ENCODE measurements around the gene TGFBI. TPM values are rescaled to one million over a fixed set of nuclear protein-coding genes. Genes with fewer than 3 reads are reported as not detected.

TGFBI gene
- total and polyA plus RNA-seq, 2 experiments from 2014 or later, result 2.9 to 10.2 TPM

DNA sequence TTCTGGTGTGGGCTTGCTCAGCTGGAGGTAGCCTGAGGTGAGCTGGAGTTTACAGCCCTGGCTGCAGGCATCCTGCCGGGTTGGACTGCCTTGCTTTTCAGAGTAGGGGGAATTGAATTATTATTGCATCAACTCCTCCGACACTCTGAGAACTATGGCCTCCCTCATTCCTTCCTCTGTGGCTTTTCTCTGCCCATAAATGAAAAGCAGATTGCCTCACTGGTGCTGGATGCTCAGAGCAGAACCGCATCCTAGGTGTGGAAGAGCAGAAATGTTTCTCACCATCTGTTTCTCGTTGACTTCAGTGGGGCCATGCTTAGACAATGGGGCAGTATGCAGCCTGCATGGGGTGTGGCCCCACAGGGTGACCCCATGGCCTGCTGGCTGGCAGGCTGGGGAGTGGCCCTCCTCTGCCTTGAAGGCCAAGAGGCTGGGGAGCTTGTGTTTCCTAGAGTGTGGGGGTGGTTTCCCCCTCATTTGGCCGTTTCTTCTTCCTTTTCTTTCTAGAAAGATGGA is 27.3 kb upstream of the TGFBI start:
- peak in 1 of 2 donors; percentile 77 for DNase-seq (ENCODE audit: low read depth in 1 of 2, low spot score in 1 of 2)
- no peak overlapping the region for H3K27ac ChIP-seq
- no peaks in the 10 kb centered on the region for H3K9me3 ChIP-seq (ENCODE audit: low read depth)
- no peaks in the 10 kb centered on the region for H3K4me1 ChIP-seq (ENCODE audit: low read depth)
- no peaks in the 10 kb centered on the region for H3K36me3 ChIP-seq
- H3K27me3 ChIP-seq, result no peaks in the 10 kb centered on the region
- TF ChIP-seq, protein P1, sequence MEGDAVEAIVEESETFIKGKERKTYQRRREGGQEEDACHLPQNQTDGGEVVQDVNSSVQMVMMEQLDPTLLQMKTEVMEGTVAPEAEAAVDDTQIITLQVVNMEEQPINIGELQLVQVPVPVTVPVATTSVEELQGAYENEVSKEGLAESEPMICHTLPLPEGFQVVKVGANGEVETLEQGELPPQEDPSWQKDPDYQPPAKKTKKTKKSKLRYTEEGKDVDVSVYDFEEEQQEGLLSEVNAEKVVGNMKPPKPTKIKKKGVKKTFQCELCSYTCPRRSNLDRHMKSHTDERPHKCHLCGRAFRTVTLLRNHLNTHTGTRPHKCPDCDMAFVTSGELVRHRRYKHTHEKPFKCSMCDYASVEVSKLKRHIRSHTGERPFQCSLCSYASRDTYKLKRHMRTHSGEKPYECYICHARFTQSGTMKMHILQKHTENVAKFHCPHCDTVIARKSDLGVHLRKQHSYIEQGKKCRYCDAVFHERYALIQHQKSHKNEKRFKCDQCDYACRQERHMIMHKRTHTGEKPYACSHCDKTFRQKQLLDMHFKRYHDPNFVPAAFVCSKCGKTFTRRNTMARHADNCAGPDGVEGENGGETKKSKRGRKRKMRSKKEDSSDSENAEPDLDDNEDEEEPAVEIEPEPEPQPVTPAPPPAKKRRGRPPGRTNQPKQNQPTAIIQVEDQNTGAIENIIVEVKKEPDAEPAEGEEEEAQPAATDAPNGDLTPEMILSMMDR (IDR thresholded peaks at IDR 0.05; ENCODE audit: low read depth, low read length), result no peak
- H3K4me3 ChIP-seq, result no peak overlapping the region

DNA sequence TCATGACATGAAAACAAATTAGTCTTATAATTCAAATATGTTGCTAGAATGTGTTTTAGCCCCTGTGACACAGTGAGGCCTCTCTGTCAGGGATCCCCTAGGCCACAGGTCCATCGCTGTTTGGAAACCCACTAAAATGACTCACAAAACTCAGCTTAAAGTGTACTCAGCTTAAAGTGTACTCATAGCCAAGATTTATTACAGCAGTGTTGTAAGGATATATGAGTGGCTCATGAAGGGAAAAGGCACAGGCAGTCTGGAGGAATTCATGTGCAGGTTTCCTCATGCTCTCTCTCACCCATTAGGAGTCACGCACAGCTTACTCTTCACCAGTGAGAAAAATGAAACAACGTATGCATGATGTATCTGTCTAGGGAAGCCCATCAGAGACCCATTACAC is 24.4 kb upstream of the TGFBI start:
- DNase-seq (ENCODE audit: low read depth in 1 of 2, low spot score in 1 of 2), result no peak
- Histone ChIP-seq H3K27me3 (no peaks in the 10 kb centered on the region), H3K36me3 (no peaks in the 10 kb centered on the region), H3K27ac (no peak overlapping the region), H3K4me3 (no peak overlapping the region), H3K4me1 (ENCODE audit: low read depth) (no peaks in the 10 kb centered on the region), H3K9me3 (ENCODE audit: low read depth) (no peaks in the 10 kb centered on the region)
- TF ChIP-seq, protein P1 (IDR thresholded peaks at IDR 0.05; ENCODE audit: low read depth, low read length), result no peak

DNA sequence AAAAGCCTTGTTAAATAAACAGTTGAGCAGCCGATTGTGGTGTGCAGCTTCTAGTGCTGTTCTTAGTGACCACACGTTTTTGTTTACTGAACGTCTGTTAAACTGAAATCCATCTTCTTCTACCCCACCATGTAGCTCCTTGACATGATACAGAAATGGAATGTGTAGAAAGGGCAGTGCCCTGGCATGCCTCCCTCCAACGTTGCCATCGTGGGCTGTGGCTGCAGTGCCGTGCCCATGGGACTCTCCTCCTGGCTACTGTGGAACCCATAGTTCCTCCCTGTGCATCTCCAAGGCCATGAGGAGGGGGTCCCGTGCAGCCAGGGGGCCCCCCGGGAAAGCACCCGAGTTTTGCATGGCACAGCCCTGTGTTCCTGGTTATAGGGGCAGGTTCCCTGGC is 23.3 kb upstream of the TGFBI start:
- Histone ChIP-seq H3K4me3 (no peak overlapping the region), H3K27me3 (no peaks in the 10 kb centered on the region), H3K4me1 (ENCODE audit: low read depth) (no peaks in the 10 kb centered on the region), H3K9me3 (ENCODE audit: low read depth) (no peaks in the 10 kb centered on the region), H3K27ac (no peak overlapping the region), H3K36me3 (no peaks in the 10 kb centered on the region)
- TF ChIP-seq, protein P1 (IDR thresholded peaks at IDR 0.05; ENCODE audit: low read depth, low read length), result no peak
- no peak for DNase-seq (ENCODE audit: low read depth in 1 of 2, low spot score in 1 of 2)

DNA sequence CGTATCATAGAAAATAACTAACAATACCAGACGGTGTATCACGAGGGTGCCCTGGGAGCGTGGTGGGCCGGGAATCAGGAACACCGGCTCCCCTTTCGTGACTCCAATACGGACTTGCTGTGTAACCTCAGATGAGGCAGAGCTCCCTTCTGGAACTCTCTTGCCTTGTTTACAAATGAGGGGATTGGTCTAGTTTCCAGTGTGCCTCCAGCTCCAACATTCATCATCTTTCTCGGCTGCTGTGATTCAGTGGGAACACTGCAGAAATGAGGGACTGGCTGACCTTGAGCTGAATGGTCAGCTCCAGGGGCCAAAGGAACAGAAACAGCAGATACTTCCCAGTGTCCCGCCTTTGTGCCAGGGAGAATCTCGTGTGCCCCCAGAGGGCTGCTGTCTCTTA is 22.6 kb upstream of the TGFBI start:
- TF ChIP-seq, protein P1 (IDR thresholded peaks at IDR 0.05; ENCODE audit: low read depth, low read length), result no peak

DNA sequence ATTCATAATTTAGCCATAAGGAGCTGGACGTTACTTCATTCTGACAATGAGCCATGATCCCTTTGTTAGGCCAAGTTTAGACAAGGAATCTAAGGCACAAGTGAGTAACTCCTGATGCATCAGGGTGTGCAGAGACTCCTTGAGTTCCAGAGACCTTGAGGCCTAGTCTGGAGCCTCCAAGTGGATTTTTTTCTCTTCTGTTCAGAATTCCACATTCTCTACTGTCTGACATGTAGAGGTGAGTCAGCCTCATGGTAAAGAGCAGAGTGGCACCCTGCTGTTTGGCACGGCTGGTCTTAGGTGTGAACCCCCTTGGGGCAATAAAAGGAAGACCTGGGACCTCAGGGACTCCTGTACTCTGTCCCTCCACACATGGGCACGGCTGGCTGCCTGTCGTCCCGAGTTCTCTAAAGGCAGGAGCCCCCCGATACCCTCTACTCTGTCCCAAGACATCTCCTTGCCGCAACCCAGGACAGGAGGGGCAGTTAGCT is 22.0 kb upstream of the TGFBI start:
- no peaks in the 10 kb centered on the region for H3K9me3 ChIP-seq (ENCODE audit: low read depth)
- no peak overlapping the region for H3K4me3 ChIP-seq
- TF ChIP-seq, protein P1 (IDR thresholded peaks at IDR 0.05; ENCODE audit: low read depth, low read length), result no peak
- no peak overlapping the region for H3K27ac ChIP-seq
- no peaks in the 10 kb centered on the region for H3K4me1 ChIP-seq (ENCODE audit: low read depth)
- no peaks in the 10 kb centered on the region for H3K36me3 ChIP-seq
- H3K27me3 ChIP-seq, result peaks cover 4% of the 10 kb centered on the region
- DNase-seq (ENCODE audit: low read depth in 1 of 2, low spot score in 1 of 2), result peak in 1 of 2 donors; percentile 66

More for the DNA sequence above, 22.6 kb upstream of the TGFBI start:
- Histone ChIP-seq H3K4me1 (ENCODE audit: low read depth) (no peaks in the 10 kb centered on the region), H3K36me3 (no peaks in the 10 kb centered on the region), H3K27me3 (no peaks in the 10 kb centered on the region), H3K4me3 (no peak overlapping the region), H3K27ac (no peak overlapping the region), H3K9me3 (ENCODE audit: low read depth) (no peaks in the 10 kb centered on the region)
- DNase-seq (ENCODE audit: low read depth in 1 of 2, low spot score in 1 of 2), result no peak

Data from cardiac muscle cell (in vitro differentiated cells and primary cell).